ENCODE measurements around the gene XRCC5. TPM values are rescaled to one million over a fixed set of nuclear protein-coding genes. Genes with fewer than 3 reads are reported as not detected.

XRCC5 gene
- total RNA-seq (198 and 216 TPM in 2 replicates), polyA plus RNA-seq (45.5 and 49.4 TPM in 2 replicates), polyA minus RNA-seq (74.2 and 99.8 TPM in 2 replicates)
- 236 TPM for total RNA-seq (2013)

GRCh38 chr2:216108967-216109921, at the start of gene XRCC5:
TSS of gene XRCC5 (plus strand) at chr2:216109348. CDS start at chr2:216109437, 89 bp downstream.
- DNase-seq = peak; percentile 99
- ChIA-PET CTCF (interaction anchor here (0.8 to 3.5 kb wide), 10 partner anchors 20 to 295 kb away, joined by 3 to 21 read pairs (median 3); no protein-coding TSS in a partner anchor), POLR2A (interaction anchor here (0.7 to 1.8 kb wide), 6 partner anchors 10 to 364 kb away, joined by 3 to 17 read pairs (median 4); partner anchors contain the start of genes PECR and TMEM169)
- Histone ChIP-seq H3K4me1 (ENCODE audit: control insufficient read depth in 2 of 2, insufficient read depth in 2 of 2, low read length in 2 of 2) (peaks cover 26 to 31% of the 10 kb centered on the region in 2 donors), H3K4me3 (ENCODE audit: control extremely low read depth in 1 of 5, extremely low read depth in 1 of 5, insufficient read depth in 1 of 5, low read depth in 2 of 5, low read length in 4 of 5) (peak within 1 kb of the TSS; percentile 71 to 96 (median 95)), H3K27me3 (replicated peaks in 1 of 4; ENCODE audit: control extremely low read depth in 1 of 4, control insufficient read depth in 3 of 4, insufficient read depth in 4 of 4, low read length in 3 of 4) (no peaks in the 10 kb centered on the region), H3K9me3 (ENCODE audit: control extremely low read depth in 1 of 3, control insufficient read depth in 2 of 3, insufficient read depth in 1 of 3, low read length in 2 of 3) (no peaks in the 10 kb centered on the region), H3K4me2 (replicated peaks; ENCODE audit: low read depth, low read length, poor library complexity, severe bottlenecking) (peak within 1 kb of the TSS; percentile 79), H3K36me3 (replicated peaks in 1 of 2; ENCODE audit: control extremely low read depth in 1 of 2, control insufficient read depth in 1 of 2, extremely low read depth in 1 of 2, insufficient read depth in 2 of 2, low read length in 1 of 2) (peaks cover 13 to 41% of the 10 kb centered on the region in 2 experiments), H3K27ac (ENCODE audit: low read length in 2 of 2) (peak within 1 kb of the TSS; percentile 91 to 97), H4K20me1 (ENCODE audit: control insufficient read depth, insufficient read depth, low read length, poor library complexity, severe bottlenecking) (peaks cover 32% of the 10 kb centered on the region), H3K79me2 (ENCODE audit: control insufficient read depth, insufficient read depth, low read length) (peaks cover 52% of the 10 kb centered on the region), H3K9ac (ENCODE audit: low read length) (peak within 1 kb of the TSS; percentile 97), H2AFZ (ENCODE audit: insufficient read depth, low read depth, low read length, poor library complexity, severe bottlenecking) (peak within 1 kb of the TSS; percentile 79)
- TF ChIP-seq CTCF (IDR thresholded peaks at IDR 0.05) (no peak), EZH2 (IDR thresholded peaks at IDR 0.05; ENCODE audit: borderline replicate concordance, insufficient read depth, low read depth, low read length, poor library complexity, severe bottlenecking) (no peak)
- peak; percentile 91 for ATAC-seq (ENCODE audit: low read depth)
- Mint-ChIP-seq H3K27ac (peak within 1 kb of the TSS; percentile 100), H3K4me3 (peak within 1 kb of the TSS; percentile 100), H3K9me3 (ENCODE audit: insufficient read depth) (no peaks in the 10 kb centered on the region), H3K27me3 (peaks cover 3% of the 10 kb centered on the region), H3K4me1 (peaks cover 51% of the 10 kb centered on the region)
- under 1% methylated on average over 51 of the region's 57 CpGs for WGBS (ENCODE audit: insufficient coverage)
- intact Hi-C loops (cut with micrococcal nuclease) = loop anchor here (1.0 to 2.0 kb wide), 3 partner anchors 28 to 303 kb away; partner anchors contain the start of genes PECR, SMARCAL1 and TMEM169
